Trophoblast cell (in vitro differentiated cells and primary cell): ENCODE measurements around the gene PAFAH1B2.

Source experiments
- DNase-seq, 2 donors: peaks; one replicate each; pipeline ENCODE4 v3.0.0-alpha.2; 2016
- H2AFZ ChIP-seq: 2 replicates; pipeline ENCODE4 v1.6.1; 2013; ENCODE audit warnings: low read length, moderate library complexity, mild to moderate bottlenecking; ENCODE audit not compliant: insufficient read depth, poor library complexity
- H2AK5ac ChIP-seq: 2 replicates; pipeline ENCODE4 v1.6.1; 2013; ENCODE audit warnings: mild to moderate bottlenecking, low read length
- H2BK120ac ChIP-seq: 2 replicates; pipeline ENCODE4 v1.6.1; 2013; ENCODE audit warnings: low read length, mild to moderate bottlenecking, moderate library complexity; ENCODE audit not compliant: insufficient read depth, poor library complexity
- H2BK12ac ChIP-seq: 2 replicates; pipeline ENCODE4 v1.6.1; 2013; ENCODE audit warnings: mild to moderate bottlenecking, low read length, moderate library complexity
- H2BK5ac ChIP-seq: 2 replicates; pipeline ENCODE4 v1.6.1; 2013; ENCODE audit warnings: low read length, low read depth, moderate library complexity, mild to moderate bottlenecking; ENCODE audit not compliant: poor library complexity
- H3K14ac ChIP-seq: 2 replicates; pipeline ENCODE4 v1.6.1; 2013; ENCODE audit warnings: mild to moderate bottlenecking, low read length
- H3K18ac ChIP-seq: 2 replicates; pipeline ENCODE4 v1.6.1; 2013; ENCODE audit warnings: mild to moderate bottlenecking, low read length
- H3K23ac ChIP-seq: 2 replicates; pipeline ENCODE4 v1.6.1; 2013; ENCODE audit warnings: low read length
- H3K27ac ChIP-seq: 2 replicates; pipeline ENCODE4 v1.5.1; 2013; ENCODE audit warnings: low read depth, mild to moderate bottlenecking, inconsistent platforms, low read length, moderate library complexity
- H3K27me3 ChIP-seq: 2 replicates; pipeline ENCODE4 v1.6.1; 2013; ENCODE audit warnings: inconsistent platforms, mild to moderate bottlenecking, low read length, moderate library complexity; ENCODE audit not compliant: insufficient read depth
- H3K36me3 ChIP-seq, 2 experiments: 1 replicate in 1 of 2; 2 replicates in 1 of 2; pipeline ENCODE4 v1.6.1; 2013; ENCODE audit warnings: low read length in 2 of 2, mild to moderate bottlenecking in 2 of 2, moderate library complexity in 1 of 2; ENCODE audit not compliant: insufficient read depth in 2 of 2, control insufficient read depth in 1 of 2
- H3K4ac ChIP-seq: 2 replicates; pipeline ENCODE4 v1.6.1; 2013; ENCODE audit warnings: low read depth, mild to moderate bottlenecking, low read length, moderate library complexity
- H3K4me1 ChIP-seq, 2 experiments: 1 replicate in 1 of 2; 2 replicates in 1 of 2; pipeline ENCODE4 v1.6.1; 2013; ENCODE audit warnings: low read length in 2 of 2, mild to moderate bottlenecking in 2 of 2, moderate library complexity in 1 of 2; ENCODE audit not compliant: insufficient read depth in 2 of 2, control insufficient read depth in 1 of 2
- H3K4me2 ChIP-seq: 2 replicates; pipeline ENCODE4 v1.6.1; 2013; ENCODE audit warnings: inconsistent platforms, mild to moderate bottlenecking, low read length, moderate library complexity
- H3K4me3 ChIP-seq: 2 replicates; pipeline ENCODE4 v1.5.1; 2013; ENCODE audit warnings: mild to moderate bottlenecking, low read depth, low read length, inconsistent platforms
- H3K79me1 ChIP-seq: one replicate; pipeline ENCODE4 v1.6.1; 2013; ENCODE audit warnings: low read length
- H3K79me2 ChIP-seq: 2 replicates; pipeline ENCODE4 v1.6.1; 2013; ENCODE audit warnings: low read length, mild to moderate bottlenecking; ENCODE audit not compliant: control insufficient read depth, insufficient read depth, poor library complexity
- H3K9ac ChIP-seq: 2 replicates; pipeline ENCODE4 v1.6.1; 2013; ENCODE audit warnings: mild to moderate bottlenecking, low read length
- H3K9me3 ChIP-seq: 2 replicates; pipeline ENCODE4 v1.6.1; 2013; ENCODE audit warnings: low read depth, mild to moderate bottlenecking, control low read depth, inconsistent platforms, low read length; ENCODE audit not compliant: insufficient read depth
- H4K12ac ChIP-seq: 2 replicates; pipeline ENCODE4 v1.6.1; 2013; ENCODE audit warnings: low read depth, mild to moderate bottlenecking, low read length, moderate library complexity
- H4K8ac ChIP-seq: 2 replicates; pipeline ENCODE4 v1.6.1; 2013; ENCODE audit warnings: low read depth, mild to moderate bottlenecking, low read length, moderate library complexity
- H4K91ac ChIP-seq: one replicate; pipeline ENCODE4 v1.6.1; 2013; ENCODE audit warnings: low read depth, mild to moderate bottlenecking, low read length, moderate library complexity
- WGBS: extraction: QIAGEN DNeasy Blood & Tissue Kit; methylation state at CpG from one replicate; pipeline ENCODE4 v1.1.7; 2013; ENCODE audit warnings: missing lambda C conversion rate; ENCODE audit not compliant: insufficient read length, insufficient coverage; ENCODE audit errors: extremely low coverage; 5-methylcytosine and 5-hydroxymethylcytosine counted together

The PAFAH1B2 gene

GRCh38 chr11:117152066-117152465, 8.0 kb downstream of the PAFAH1B2 start:
- H3K36me3 ChIP-seq = peaks cover 20 to 28% of the 10 kb centered on the region in 2 experiments
- no peak overlapping the region for H3K4me2 ChIP-seq
- no peak overlapping the region for H4K8ac ChIP-seq
- H2AK5ac ChIP-seq = no peak overlapping the region
- no peak overlapping the region for H3K9ac ChIP-seq
- no peaks in the 10 kb centered on the region for H3K9me3 ChIP-seq
- no peak overlapping the region for H3K27ac ChIP-seq
- no peaks in the 10 kb centered on the region for H3K79me1 ChIP-seq
- H2BK120ac ChIP-seq = no peak overlapping the region
- no peaks in the 10 kb centered on the region for H3K27me3 ChIP-seq
- no peak overlapping the region for H2BK5ac ChIP-seq
- H3K4me1 ChIP-seq = no peaks in the 10 kb centered on the region
- no peak overlapping the region for H2BK12ac ChIP-seq
- no peak for DNase-seq
- no peak overlapping the region for H3K18ac ChIP-seq
- H3K4me3 ChIP-seq = no peak overlapping the region
- no peak overlapping the region for H2AFZ ChIP-seq
- H4K12ac ChIP-seq = no peak overlapping the region
- no peak overlapping the region for H3K14ac ChIP-seq
- no peak overlapping the region for H3K4ac ChIP-seq
- H4K91ac ChIP-seq = no peak overlapping the region
- H3K79me2 ChIP-seq = peaks cover 11% of the 10 kb centered on the region
- WGBS = no CpG with 5 or more reads among the region's 2 CpGs
- H3K23ac ChIP-seq = no peak overlapping the region

- H3K79me2 ChIP-seq = peaks cover 2% of the 10 kb centered on the region
- no peak overlapping the region for H4K8ac ChIP-seq
- H3K36me3 ChIP-seq = peaks cover 19 to 27% of the 10 kb centered on the region in 2 experiments
- DNase-seq = no peak
- H2AK5ac ChIP-seq = no peak overlapping the region
- H3K4me3 ChIP-seq = no peak overlapping the region
- no peaks in the 10 kb centered on the region for H3K9me3 ChIP-seq
- H3K4me2 ChIP-seq = no peak overlapping the region
- H2BK12ac ChIP-seq = no peak overlapping the region
- WGBS = no CpG with 5 or more reads among the region's 5 CpGs
- H3K9ac ChIP-seq = no peak overlapping the region
- H3K23ac ChIP-seq = no peak overlapping the region
- H4K91ac ChIP-seq = no peak overlapping the region
- no peak overlapping the region for H4K12ac ChIP-seq
- H2BK120ac ChIP-seq = no peak overlapping the region
- H2AFZ ChIP-seq = no peak overlapping the region
- no peak overlapping the region for H3K14ac ChIP-seq
- H3K4me1 ChIP-seq = no peaks in the 10 kb centered on the region
- no peaks in the 10 kb centered on the region for H3K27me3 ChIP-seq
- peak overlapping the region; percentile 47 for H3K4ac ChIP-seq
- no peak overlapping the region for H2BK5ac ChIP-seq
- H3K79me1 ChIP-seq = no peaks in the 10 kb centered on the region
- no peak overlapping the region for H3K27ac ChIP-seq
- H3K18ac ChIP-seq = no peak overlapping the region
These were observed 10.4 kb downstream of the PAFAH1B2 start for GRCh38 chr11:117154468-117154867.

- Histone ChIP-seq H3K4ac (no peak overlapping the region), H3K36me3 (peaks cover 33 to 34% of the 10 kb centered on the region in 2 experiments), H3K18ac (no peak overlapping the region), H2AK5ac (no peak overlapping the region), H2BK12ac (no peak overlapping the region), H3K4me1 (no peaks in the 10 kb centered on the region), H3K4me2 (no peak overlapping the region), H2BK120ac (no peak overlapping the region), H3K4me3 (no peak overlapping the region), H4K12ac (no peak overlapping the region), H3K23ac (no peak overlapping the region), H2AFZ (no peak overlapping the region), H4K91ac (no peak overlapping the region), H3K9me3 (no peaks in the 10 kb centered on the region), H3K27ac (no peak overlapping the region), H3K14ac (no peak overlapping the region), H3K79me2 (no peaks in the 10 kb centered on the region), H3K79me1 (no peaks in the 10 kb centered on the region), H3K27me3 (no peaks in the 10 kb centered on the region), H3K9ac (no peak overlapping the region), H4K8ac (no peak overlapping the region), H2BK5ac (no peak overlapping the region)
- DNase-seq = no peak
- no CpG with 5 or more reads among the region's 2 CpGs for WGBS
These were observed 13.4 kb downstream of the PAFAH1B2 start for GRCh38 chr11:117157507-117157906.

GRCh38 chr11:117159892-117160291, 15.8 kb downstream of the PAFAH1B2 start:
- H2BK120ac ChIP-seq = no peak overlapping the region
- H3K27ac ChIP-seq = no peak overlapping the region
- H2AFZ ChIP-seq = no peak overlapping the region
- peaks cover 34 to 40% of the 10 kb centered on the region in 2 experiments for H3K36me3 ChIP-seq
- H4K12ac ChIP-seq = no peak overlapping the region
- H3K27me3 ChIP-seq = no peaks in the 10 kb centered on the region
- no peak overlapping the region for H2BK5ac ChIP-seq
- no peak overlapping the region for H3K9ac ChIP-seq
- no peak for DNase-seq
- H3K23ac ChIP-seq = no peak overlapping the region
- H4K8ac ChIP-seq = no peak overlapping the region
- WGBS = no CpG with 5 or more reads among the region's 2 CpGs
- H3K4ac ChIP-seq = no peak overlapping the region
- no peak overlapping the region for H2AK5ac ChIP-seq
- no peak overlapping the region for H3K4me3 ChIP-seq
- H2BK12ac ChIP-seq = no peak overlapping the region
- H3K18ac ChIP-seq = no peak overlapping the region
- H3K9me3 ChIP-seq = no peaks in the 10 kb centered on the region
- H3K4me2 ChIP-seq = no peak overlapping the region
- no peaks in the 10 kb centered on the region for H3K79me2 ChIP-seq
- H3K79me1 ChIP-seq = no peaks in the 10 kb centered on the region
- no peak overlapping the region for H3K14ac ChIP-seq
- H4K91ac ChIP-seq = no peak overlapping the region
- no peaks in the 10 kb centered on the region for H3K4me1 ChIP-seq
